ENCODE data around the gene GTF2I. TPM values are rescaled to one million over a fixed set of nuclear protein-coding genes. Genes with fewer than 3 reads are reported as not detected.
"Not testable (repeated sequence)": the region's sequence is repeated elsewhere in the genome, so short reads cannot be mapped to it uniquely, and the experiment has no call there.

The GTF2I gene
- total RNA-seq, 1 donor from 2014 or later: 169 TPM

- intact Hi-C loops (cut with micrococcal nuclease): loop anchor here (2.0 to 5.0 kb wide), 2 partner anchors 204 to 1134 kb away; partner anchors contain the start of genes BAZ1B and GTF2IRD1
Measured at GRCh38 chr7:74656441-74656836, 1.1 kb upstream of the GTF2I start.

- intact Hi-C loops (cut with micrococcal nuclease): loop anchor here (2.0 to 5.0 kb wide), 2 partner anchors 204 to 1135 kb away; partner anchors contain the start of genes BAZ1B and GTF2IRD1
Measured at GRCh38 chr7:74656837-74657691, 454 bp upstream of the GTF2I start.

GRCh38 chr7:74658178-74659004 is 873 bp downstream of the GTF2I start:
- intact Hi-C loops (cut with micrococcal nuclease): loop anchor here (5.0 kb wide), 1 partner anchor 1136 kb away; the partner anchor contains the start of gene BAZ1B

GRCh38 chr7:74660202-74660601 is 2.7 kb downstream of the GTF2I start:
- intact Hi-C loops (cut with micrococcal nuclease): not testable (repeated sequence)

- intact Hi-C loops (cut with micrococcal nuclease): not testable (repeated sequence)
Measured at GRCh38 chr7:74661836-74662794, 4.6 kb downstream of the GTF2I start.

GRCh38 chr7:74665296-74665938 is 7.9 kb downstream of the GTF2I start:
- intact Hi-C loops (cut with micrococcal nuclease): no loop called here

- intact Hi-C loops (cut with micrococcal nuclease): not testable (repeated sequence)
Measured at GRCh38 chr7:74667013-74667412, 9.5 kb downstream of the GTF2I start.

GRCh38 chr7:74667520-74667919 is 10.0 kb downstream of the GTF2I start:
- intact Hi-C loops (cut with micrococcal nuclease): not testable (repeated sequence)

GRCh38 chr7:74671602-74672001 is 14.1 kb downstream of the GTF2I start:
- intact Hi-C loops (cut with micrococcal nuclease): no loop called here

GRCh38 chr7:74672343-74672915 is 14.9 kb downstream of the GTF2I start:
- intact Hi-C loops (cut with micrococcal nuclease): no loop called here

GRCh38 chr7:74674166-74674565 is 16.6 kb downstream of the GTF2I start:
- intact Hi-C loops (cut with micrococcal nuclease): no loop called here

- intact Hi-C loops (cut with micrococcal nuclease): no loop called here
Measured at GRCh38 chr7:74682829-74683228, 25.3 kb downstream of the GTF2I start.

GRCh38 chr7:74683799-74684198 is 26.3 kb downstream of the GTF2I start:
- intact Hi-C loops (cut with micrococcal nuclease): no loop called here

GRCh38 chr7:74684473-74684872 is 27.0 kb downstream of the GTF2I start:
- intact Hi-C loops (cut with micrococcal nuclease): no loop called here

GRCh38 chr7:74684921-74685320 is 27.4 kb downstream of the GTF2I start:
- intact Hi-C loops (cut with micrococcal nuclease): no loop called here

GRCh38 chr7:74690474-74690873 is 33.0 kb downstream of the GTF2I start:
- intact Hi-C loops (cut with micrococcal nuclease): no loop called here

GRCh38 chr7:74704419-74704818 is 46.9 kb downstream of the GTF2I start:
- intact Hi-C loops (cut with micrococcal nuclease): not testable (repeated sequence)

GRCh38 chr7:74707238-74707637 is 49.7 kb downstream of the GTF2I start:
- intact Hi-C loops (cut with micrococcal nuclease): no loop called here

- intact Hi-C loops (cut with micrococcal nuclease): no loop called here
Measured at GRCh38 chr7:74708569-74709275, 51.2 kb downstream of the GTF2I start.
